ENCODE measurements around the gene POU6F2. TPM values are rescaled to one million over a fixed set of nuclear protein-coding genes. Genes with fewer than 3 reads are reported as not detected.

POU6F2 gene
- total RNA-seq, 1 donor from 2014 or later = 0.04 TPM

GRCh38 chr7:39460486-39460885 lies 482.8 kb downstream of the POU6F2 start:
- Histone ChIP-seq H3K27me3 (ENCODE audit: control insufficient read depth, insufficient read depth, low read length) (no peaks in the 10 kb centered on the region), H3K4me3 (ENCODE audit: low read depth, low read length) (no peak overlapping the region), H3K36me3 (ENCODE audit: control insufficient read depth, insufficient read depth, low read length) (no peaks in the 10 kb centered on the region)
- no peak for DNase-seq (ENCODE audit: low read depth)
- no peak for TF ChIP-seq CTCF (IDR thresholded peaks at IDR 0.05; ENCODE audit: insufficient read depth, low read length, poor library complexity, severe bottlenecking)

GRCh38 chr7:39461263-39461820 lies 483.6 kb downstream of the POU6F2 start:
- Histone ChIP-seq H3K36me3 (ENCODE audit: control insufficient read depth, insufficient read depth, low read length) (no peaks in the 10 kb centered on the region), H3K4me3 (ENCODE audit: low read depth, low read length) (no peak overlapping the region), H3K27me3 (ENCODE audit: control insufficient read depth, insufficient read depth, low read length) (no peaks in the 10 kb centered on the region)
- no peak for TF ChIP-seq CTCF (IDR thresholded peaks at IDR 0.05; ENCODE audit: insufficient read depth, low read length, poor library complexity, severe bottlenecking)
- DNase-seq (ENCODE audit: low read depth) = no peak

- no peak for DNase-seq (ENCODE audit: low read depth)
- Histone ChIP-seq H3K36me3 (ENCODE audit: control insufficient read depth, insufficient read depth, low read length) (no peaks in the 10 kb centered on the region), H3K27me3 (ENCODE audit: control insufficient read depth, insufficient read depth, low read length) (no peaks in the 10 kb centered on the region), H3K4me3 (ENCODE audit: low read depth, low read length) (no peak overlapping the region)
- TF ChIP-seq CTCF (IDR thresholded peaks at IDR 0.05; ENCODE audit: insufficient read depth, low read length, poor library complexity, severe bottlenecking) = no peak
Measured at GRCh38 chr7:39463252-39463651, 485.5 kb downstream of the POU6F2 start.

GRCh38 chr7:39464350-39465054 lies 486.8 kb downstream of the POU6F2 start:
- Histone ChIP-seq H3K4me3 (ENCODE audit: low read depth, low read length) (no peak overlapping the region), H3K36me3 (ENCODE audit: control insufficient read depth, insufficient read depth, low read length) (no peaks in the 10 kb centered on the region), H3K27me3 (ENCODE audit: control insufficient read depth, insufficient read depth, low read length) (no peaks in the 10 kb centered on the region)
- TF ChIP-seq CTCF (IDR thresholded peaks at IDR 0.05; ENCODE audit: insufficient read depth, low read length, poor library complexity, severe bottlenecking) = no peak
- no peak for DNase-seq (ENCODE audit: low read depth)

GRCh38 chr7:39465055-39465929 lies 487.6 kb downstream of the POU6F2 start:
- DNase-seq (ENCODE audit: low read depth) = peak; percentile 31
- TF ChIP-seq CTCF (IDR thresholded peaks at IDR 0.05; ENCODE audit: insufficient read depth, low read length, poor library complexity, severe bottlenecking) = peak; percentile 73
- Histone ChIP-seq H3K36me3 (ENCODE audit: control insufficient read depth, insufficient read depth, low read length) (no peaks in the 10 kb centered on the region), H3K4me3 (ENCODE audit: low read depth, low read length) (no peak overlapping the region), H3K27me3 (ENCODE audit: control insufficient read depth, insufficient read depth, low read length) (no peaks in the 10 kb centered on the region)
